ENCODE data around the gene SLC30A4.
"Not testable (repeated sequence)": the region's sequence is repeated elsewhere in the genome, so short reads cannot be mapped to it uniquely, and the experiment has no call there.

SLC30A4 gene, protein sequence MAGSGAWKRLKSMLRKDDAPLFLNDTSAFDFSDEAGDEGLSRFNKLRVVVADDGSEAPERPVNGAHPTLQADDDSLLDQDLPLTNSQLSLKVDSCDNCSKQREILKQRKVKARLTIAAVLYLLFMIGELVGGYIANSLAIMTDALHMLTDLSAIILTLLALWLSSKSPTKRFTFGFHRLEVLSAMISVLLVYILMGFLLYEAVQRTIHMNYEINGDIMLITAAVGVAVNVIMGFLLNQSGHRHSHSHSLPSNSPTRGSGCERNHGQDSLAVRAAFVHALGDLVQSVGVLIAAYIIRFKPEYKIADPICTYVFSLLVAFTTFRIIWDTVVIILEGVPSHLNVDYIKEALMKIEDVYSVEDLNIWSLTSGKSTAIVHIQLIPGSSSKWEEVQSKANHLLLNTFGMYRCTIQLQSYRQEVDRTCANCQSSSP

DNA sequence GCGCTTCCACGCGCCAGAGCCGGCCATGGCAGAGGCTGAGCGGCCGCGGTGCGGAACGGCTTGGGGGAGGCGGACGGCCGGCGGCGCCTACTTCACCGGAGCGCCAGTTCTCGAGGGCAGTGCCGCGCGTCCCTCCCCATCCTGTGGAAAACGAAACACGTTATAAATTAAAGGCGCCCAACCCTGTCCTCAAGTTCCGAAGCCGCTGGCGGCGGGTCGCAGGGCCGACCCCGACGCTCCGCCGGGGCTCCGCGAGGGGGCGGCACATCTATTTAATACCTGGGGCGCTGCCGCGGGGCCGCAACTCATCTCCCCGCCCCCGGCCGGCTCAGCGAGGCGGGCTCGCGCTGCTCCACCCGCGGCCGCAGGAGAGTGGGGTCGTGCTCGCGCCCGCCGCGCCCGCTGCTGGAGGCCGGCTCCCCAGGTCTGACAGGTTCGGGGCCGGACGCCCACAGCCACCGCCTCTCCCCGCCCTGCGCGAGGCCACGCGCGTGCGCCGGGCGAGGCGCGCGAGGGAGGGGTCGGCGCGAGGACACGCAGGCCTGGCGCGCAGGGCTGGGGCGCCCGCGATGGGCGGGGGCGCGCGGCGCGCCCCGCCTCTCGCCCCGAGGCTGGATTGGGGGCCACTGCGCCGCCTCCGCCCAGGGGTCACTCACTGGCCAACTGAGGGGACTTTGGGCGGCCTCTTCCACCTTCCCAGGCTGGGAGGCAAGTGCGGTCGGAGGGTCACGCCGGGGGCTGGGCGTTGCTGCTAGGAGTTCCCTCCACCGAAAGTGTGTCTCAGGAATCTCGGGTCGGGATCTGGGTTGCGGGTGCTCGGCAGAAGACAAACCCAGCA is at the start of gene SLC30A4:
SLC30A4 (minus strand) TSS at position 428 of the 838 bp plus-strand sequence; CDS start at position 27, 401 bp downstream.
- DNase-seq (ENCODE audit: low read depth in 2 of 2): peak; percentile 12 to 25

DNA sequence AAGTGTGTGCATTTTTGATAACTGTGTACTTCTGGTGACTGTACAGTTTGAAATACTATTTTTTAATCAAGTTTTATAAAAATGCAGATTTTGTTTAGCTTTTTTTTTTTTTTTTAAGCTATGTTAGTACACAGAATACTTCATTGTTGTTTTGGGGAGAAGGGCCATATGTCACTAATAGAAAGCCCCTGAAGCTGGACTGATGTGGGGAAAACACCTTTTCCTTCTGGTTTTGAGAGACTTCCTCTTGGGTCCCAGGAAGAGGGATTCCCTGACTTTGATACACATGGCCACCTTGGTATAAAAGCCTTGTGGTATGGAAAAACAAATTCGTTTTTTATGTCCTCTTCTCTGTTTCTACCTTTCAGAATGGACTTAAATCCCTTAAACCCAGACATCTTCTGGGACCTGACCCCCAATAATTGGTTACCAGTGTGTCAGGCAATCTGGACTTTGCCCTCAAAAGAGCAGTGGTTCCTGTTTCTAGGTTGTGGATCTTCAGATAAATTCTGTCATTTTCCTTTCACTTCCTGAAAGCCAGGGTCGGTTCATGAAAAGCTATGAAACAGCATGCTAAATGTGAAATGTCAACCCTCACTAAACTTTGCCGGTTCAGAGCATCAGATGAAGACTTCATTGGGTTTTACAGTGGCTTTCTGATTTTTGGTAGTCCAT is 33.5 kb upstream of the SLC30A4 start:
- no peak for DNase-seq (ENCODE audit: low read depth in 2 of 2)

DNA sequence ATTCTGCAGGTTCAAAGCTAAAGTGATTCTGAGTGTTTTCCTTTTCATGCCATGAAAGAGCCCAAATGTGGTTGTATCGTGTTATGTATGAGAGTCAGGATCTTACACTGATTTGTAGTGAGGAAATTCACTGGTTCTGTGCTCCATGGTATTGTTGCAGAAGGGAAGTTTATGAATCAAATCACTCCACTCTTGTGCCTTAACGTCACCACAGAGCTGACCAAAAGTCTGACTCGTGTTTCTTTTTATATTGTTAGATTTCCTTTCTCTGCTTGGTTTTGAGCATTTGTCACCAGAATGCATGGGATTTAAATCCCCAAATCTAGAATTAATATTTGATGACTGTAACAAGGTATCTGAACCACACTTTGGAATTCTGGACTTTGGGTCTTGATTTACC is 29.1 kb upstream of the SLC30A4 start:
- DNase-seq (ENCODE audit: low read depth in 2 of 2): no peak

DNA sequence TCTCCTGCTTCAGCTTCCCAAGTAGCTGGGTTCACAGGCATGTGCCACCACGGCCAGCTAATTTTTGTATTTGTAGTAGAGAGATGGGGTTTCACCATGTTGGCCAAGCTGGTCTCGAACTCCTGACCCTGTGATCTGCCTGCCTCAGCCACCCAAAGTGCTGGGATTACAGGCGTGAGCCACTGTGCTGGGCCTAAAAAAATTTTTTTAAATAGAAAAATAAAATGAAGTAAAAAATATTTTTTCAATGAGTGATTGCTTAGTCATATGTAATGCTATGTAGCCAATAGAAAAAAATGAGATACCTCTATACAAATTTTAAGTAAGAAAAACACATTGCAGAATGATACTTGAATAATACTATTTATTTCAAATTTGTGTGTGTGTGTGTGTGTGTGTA is 27.9 kb upstream of the SLC30A4 start:
- DNase-seq (ENCODE audit: low read depth in 2 of 2): no peak

DNA sequence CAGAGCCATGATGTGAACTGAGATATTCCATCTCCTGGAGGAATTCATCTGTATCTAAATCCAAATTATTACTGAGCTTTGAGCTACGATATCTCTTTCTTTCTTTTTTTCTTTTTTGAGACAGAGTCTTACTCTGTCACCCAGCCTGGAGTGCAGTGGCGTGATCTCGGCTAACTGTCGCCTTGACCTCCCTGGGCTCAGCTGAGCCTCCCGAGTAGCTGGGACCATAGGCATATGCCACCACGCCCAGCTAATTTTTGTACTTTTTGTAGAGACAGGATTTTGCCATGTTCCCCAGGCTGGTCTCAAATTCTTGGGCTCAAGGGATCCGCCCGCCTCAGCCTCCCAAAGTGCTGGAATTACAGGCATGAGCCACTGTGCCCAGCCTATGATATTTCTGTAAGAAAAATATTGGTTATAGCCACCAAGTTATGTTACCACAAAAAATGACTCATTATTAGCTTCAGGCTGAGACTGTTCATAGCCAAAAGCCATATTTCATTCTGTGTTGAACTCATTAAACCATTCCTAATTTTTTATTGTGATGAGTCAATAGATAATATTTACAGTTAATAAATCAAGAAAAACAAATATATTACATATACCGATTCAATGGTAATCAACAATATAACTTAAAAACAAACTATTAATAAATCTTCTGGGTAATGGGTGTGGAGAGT is 27.1 kb upstream of the SLC30A4 start:
- DNase-seq (ENCODE audit: low read depth in 2 of 2): no peak

DNA sequence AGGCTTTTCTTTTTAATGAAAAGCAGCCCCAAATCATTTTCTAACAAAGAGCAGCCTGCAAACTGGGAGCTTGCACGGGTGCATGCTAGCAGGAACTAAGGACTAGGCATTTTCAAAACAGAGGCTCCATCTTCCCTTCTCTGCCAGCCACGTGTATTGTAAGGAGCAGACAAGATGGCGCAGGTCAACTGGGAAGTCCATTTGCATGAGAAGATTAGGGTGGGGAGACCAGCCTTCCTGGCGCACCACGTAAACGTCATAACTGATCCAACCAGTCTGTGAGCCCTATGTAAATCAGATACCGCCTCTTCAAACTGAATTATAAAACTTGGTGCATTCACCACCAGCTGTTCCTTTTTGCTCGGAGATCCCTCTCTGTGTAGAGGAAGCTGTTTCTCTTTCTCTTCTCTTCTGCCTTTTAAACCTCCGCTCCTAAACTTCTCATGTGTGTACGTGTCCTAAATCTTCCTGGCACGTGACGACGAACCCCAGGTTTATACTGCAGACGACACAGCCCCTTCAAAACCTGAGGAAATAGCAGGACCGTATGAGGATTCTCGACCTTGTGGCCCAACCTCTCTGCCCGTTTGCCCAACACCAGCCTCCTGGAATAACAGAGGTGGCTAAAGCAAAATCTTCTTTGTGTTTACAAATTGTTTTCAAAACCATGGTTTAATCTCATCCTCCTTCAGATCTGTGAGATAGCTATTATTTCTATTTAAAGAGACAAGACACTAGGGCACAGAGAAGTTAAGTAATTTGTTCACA is 26.4 kb upstream of the SLC30A4 start:
- DNase-seq (ENCODE audit: low read depth in 2 of 2): no peak

DNA sequence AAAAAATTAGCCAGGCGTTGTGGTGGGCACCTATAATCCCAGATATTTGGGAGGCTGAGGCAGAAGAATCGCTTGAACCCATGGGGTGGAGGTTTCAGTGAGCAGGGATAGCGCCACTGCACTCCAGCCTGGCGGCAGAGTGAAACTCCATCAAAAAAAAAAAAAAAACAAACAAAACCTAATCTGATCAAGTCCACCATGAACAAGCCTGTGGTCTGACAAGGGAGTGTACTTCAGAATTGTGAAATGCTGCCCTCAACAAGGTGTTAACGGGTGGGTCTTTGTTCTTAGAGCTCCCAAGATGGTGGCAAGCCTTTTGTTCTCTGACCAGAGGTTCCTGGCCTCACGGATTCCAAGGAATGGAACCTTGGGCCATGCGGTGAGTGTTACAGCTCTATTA is 24.2 kb upstream of the SLC30A4 start:
- DNase-seq (ENCODE audit: low read depth in 2 of 2): no peak

DNA sequence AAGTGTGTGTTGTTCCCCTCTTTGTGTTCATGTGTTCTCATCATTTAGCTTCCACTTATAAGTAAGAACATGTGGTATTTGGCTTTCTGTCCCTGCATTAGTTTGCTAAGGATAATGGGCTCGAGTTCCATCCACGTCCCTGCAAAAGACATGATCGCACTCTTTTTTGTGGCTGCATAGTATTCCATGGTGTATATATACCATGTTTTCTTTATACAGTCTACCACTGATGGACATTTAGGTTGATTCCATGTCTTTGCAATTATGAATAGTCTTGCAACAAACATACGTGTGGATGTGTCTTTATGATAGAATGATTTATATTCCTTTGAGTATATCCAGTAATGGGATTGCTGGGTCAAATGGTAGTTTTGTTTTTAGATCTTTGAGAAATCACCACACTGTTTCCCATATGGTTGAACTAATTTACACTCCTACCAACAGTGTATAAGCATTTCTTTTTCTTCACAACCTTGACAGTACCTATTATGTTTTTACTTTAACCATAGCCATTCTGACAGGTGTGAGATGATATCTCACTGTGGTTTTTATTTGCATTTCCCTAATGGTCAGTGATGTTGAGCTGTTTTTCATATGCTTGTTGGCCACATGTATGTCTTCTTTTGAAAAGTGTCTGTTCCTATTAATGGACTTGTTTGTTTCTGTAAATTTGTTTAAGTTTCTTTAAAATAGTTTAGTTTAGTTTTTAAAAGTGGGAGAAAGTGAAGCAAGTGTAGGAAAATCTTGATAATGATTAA is 21.9 kb upstream of the SLC30A4 start:
- no peak for DNase-seq (ENCODE audit: low read depth in 2 of 2)

DNA sequence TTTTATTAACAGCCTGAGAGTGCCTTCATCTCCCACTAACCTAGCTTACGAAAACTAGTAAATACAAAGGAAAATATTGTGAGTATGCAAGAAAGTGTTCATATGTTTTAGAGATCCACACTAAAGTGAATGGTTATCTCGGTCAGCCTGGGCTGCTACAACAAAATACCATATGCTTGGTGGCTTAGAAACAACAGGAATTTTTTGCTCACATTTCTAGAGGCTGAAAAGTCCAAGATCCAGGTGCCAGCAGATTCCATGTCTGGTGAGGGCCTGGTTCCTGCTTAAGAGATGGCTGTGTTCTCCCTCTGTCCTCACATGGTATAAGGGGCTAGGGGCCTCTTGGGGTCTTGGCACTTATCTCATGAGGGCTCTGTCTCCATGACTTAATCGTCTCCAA is 20.5 kb upstream of the SLC30A4 start:
- DNase-seq (ENCODE audit: low read depth in 2 of 2): no peak

DNA sequence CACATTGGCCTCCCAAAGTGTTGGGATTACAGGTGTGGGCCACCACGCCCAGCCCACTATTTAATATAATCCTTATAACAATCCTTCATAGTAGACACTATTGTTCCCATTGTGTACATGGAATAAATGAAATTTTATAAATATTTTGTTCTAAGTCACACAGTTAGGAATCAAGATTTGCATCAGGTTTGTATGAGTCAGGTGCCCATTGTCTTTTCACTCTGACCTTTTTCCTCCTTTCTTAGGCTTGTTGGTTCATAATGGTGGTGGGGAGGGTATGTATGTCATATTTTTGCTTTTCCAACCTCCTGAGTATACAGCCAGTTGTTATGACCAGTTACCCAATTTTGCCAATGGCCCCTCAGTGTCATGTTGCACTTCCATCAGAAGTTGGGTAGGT is 18.0 kb upstream of the SLC30A4 start:
- DNase-seq (ENCODE audit: low read depth in 2 of 2): no peak

DNA sequence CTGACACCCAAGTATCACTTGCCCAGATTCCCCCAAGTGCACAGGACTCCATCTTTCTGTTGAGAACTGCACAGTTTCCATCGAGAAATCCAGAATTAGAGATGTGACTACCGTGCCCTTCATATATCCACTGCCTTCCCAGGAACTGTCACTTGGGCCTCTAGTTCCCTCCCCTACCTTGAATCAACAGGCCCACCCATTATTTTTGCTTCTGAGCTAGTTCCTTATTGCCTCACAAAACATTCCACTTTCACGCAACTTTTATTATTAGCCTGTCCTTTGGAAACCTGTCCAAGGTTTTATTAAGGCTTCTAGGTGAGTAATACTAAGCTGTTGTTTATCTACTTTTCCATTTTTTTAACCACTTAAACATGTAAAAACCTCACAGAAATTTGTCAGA is 17.1 kb upstream of the SLC30A4 start:
- DNase-seq (ENCODE audit: low read depth in 2 of 2): no peak

DNA sequence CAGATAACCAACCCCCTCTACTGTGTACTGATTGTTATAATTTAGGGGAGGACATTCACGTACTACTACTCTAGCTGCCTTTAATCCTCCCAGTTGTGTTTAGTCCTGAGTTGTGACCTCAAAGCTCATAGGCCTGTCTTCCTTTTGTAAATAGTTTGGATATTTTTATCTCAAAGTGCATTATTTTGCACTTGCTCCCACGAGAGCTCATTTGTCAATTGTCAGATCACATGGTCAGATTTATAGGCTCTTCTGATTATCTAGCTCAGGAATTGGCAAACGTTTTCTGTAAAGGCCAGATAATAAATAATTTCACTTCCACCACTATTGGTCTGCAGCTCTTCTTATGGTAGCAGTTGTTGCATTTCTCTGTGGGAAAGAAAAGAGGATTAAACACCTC is 14.4 kb upstream of the SLC30A4 start:
- DNase-seq (ENCODE audit: low read depth in 2 of 2): no peak

DNA sequence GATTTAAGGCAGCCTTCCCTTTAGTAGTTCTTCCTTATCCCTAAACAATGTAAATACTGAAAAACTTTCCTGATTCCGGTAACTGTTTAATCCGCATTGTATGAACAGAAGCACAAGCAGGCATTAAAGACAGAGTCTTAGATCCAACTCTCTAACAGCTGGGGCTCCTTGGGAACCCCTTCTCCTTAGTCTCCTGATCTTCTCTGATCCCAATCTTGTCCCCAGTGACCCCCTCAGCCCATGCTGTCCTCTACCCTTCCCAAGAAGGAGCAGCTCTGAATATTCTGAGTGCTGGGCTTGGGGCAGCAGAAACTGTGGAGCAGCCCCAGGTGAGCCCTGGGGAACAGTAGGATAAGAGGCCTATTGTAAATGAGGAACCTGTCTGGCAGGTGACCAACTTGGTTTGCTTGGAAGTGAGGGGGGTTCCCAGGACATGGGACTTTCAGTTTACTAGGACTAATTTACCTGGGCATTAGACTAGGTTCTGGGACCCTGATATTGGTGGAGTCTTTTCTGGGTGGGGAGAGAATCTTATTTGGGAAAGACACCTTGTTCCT is 13.0 kb upstream of the SLC30A4 start:
- DNase-seq (ENCODE audit: low read depth in 2 of 2): no peak

DNA sequence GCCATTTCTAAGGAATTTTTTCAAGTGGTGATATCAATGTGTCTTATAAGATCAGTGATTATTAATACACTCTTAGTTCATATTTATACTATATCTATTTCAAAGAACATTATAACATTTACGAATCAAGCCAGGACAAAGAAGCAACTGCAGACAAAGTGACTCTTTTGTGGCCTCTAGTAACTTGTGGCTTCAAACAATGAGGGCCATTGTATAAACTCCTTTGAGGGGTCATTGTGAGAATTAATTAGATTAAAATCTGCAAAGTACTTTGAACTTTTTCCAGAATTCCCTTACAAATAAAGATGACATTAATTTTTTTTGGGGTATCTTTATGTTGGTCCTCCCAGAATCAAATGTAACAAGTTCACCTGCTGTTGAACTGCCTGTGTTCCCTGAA is 12.3 kb upstream of the SLC30A4 start:
- no peak for DNase-seq (ENCODE audit: low read depth in 2 of 2)

DNA sequence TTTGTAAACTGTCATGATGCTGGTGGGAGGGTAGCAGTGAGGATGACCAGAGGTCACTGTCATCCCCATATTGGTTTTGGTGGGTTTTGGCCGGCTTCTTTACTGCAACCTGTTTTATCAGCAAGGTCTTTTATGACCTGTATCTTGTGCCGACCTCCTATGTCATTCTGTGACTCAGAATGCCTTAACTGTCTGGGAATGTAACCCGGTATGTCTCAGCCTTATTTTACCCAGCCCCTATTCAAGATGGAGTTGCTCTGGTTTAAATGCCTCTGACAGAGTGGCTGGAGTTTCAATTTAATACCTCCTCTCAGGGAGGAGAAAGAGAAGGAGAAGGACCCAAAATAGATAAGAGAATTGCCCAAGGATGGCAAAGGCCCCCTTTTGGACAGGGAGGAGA is 10.3 kb upstream of the SLC30A4 start:
- not testable (repeated sequence) for DNase-seq (ENCODE audit: low read depth in 2 of 2)

DNA sequence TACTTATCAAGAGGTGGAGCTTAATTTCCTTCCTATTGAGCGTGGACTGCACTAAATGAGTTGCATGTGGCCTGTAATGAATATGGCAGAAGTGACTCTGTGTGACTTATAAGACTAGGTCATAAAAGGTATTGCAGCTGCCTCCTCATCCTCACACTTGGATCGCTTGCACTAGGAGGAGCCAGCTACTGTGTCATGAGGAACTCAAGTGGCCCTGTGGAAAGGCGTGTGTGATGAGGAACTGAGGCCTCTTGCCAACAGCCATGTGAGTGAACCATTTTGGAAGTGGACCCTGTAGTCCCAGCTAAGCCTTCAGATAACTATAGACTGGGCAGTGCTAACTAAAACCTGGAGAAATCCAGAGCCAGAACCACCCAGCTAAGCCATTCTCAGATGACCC is 7.1 kb upstream of the SLC30A4 start:
- no peak for DNase-seq (ENCODE audit: low read depth in 2 of 2)

DNA sequence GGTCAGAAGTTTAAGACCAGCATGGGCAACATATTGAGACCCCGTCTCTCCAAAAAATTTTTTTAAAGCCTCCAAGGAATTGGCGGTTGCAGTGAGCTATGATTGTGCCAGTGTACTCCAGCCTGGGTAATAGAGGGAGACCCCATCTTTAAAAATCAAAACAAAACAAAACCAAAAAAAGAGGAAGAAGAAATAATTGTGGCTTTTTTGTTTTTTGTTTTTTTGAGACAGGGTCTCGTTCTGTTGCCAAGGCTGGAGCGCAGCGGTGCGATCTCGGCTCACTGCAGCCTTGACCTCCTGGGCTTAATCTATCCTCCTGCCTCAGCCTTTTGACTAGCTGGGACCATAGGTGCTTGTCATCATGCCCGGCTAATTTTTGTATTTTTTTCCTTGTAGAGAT is 4.5 kb upstream of the SLC30A4 start:
- DNase-seq (ENCODE audit: low read depth in 2 of 2): no peak

DNA sequence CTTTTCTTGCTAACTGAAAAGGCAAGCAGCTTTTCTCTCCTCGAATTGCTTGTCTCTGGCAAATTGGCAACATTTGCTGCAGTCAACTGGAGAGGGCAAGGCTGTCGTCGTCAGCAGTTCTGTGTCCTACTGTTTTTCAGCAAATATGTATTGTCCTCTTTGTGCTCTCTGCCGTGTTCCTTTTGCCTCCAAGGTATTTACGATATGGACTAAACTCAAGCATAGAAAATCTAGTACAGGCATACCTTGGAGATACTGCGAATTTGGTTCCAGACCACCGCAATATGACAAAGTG is 558 bp upstream of the SLC30A4 start:
- DNase-seq (ENCODE audit: low read depth in 2 of 2): no peak

DNA sequence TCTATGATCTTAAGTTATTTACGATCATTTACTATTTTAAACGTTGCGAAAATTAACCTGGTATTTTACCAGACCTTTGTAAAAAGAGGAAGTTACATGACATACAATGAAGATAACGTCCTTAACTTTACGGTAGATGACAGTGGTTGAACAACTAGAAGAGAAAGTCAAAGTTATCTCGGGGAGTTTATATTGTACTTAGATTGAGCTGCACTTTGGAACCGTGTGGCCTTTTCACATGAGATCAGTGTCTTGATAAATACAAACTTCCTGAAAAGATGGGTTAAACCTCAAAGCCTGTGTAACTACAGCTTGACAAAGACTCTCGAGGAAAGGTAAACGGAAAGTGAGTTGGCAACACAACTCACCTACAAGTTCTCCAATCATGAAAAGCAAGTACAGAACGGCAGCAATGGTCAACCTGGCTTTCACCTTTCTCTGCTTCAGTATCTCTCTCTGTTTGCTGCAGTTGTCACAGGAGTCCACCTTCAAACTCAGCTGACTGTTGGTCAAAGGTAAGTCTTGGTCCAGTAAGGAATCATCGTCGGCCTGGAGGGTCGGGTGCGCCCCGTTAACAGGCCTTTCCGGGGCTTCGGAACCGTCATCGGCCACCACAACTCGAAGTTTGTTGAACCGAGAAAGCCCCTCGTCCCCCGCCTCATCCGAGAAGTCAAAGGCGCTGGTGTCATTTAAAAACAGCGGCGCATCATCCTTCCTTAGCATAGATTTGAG is 793 bp downstream of the SLC30A4 start:
- no peak for DNase-seq (ENCODE audit: low read depth in 2 of 2)

Data from stimulated activated CD4-positive, alpha-beta T cell treated with anti-CD3 and anti-CD28 coated beads, Interleukin-15, amount 100 ng/mL, for 48 hours (primary cell).